ENCODE data around the gene ZNF836. TPM values are rescaled to one million over a fixed set of nuclear protein-coding genes. Genes with fewer than 3 reads are reported as not detected.
A peak's percentile ranks its signal among the peaks of the same experiment; 100 is the strongest.

The ZNF836 gene
- total RNA-seq, 1 donor from 2014 or later, result 4.8 TPM

DNA sequence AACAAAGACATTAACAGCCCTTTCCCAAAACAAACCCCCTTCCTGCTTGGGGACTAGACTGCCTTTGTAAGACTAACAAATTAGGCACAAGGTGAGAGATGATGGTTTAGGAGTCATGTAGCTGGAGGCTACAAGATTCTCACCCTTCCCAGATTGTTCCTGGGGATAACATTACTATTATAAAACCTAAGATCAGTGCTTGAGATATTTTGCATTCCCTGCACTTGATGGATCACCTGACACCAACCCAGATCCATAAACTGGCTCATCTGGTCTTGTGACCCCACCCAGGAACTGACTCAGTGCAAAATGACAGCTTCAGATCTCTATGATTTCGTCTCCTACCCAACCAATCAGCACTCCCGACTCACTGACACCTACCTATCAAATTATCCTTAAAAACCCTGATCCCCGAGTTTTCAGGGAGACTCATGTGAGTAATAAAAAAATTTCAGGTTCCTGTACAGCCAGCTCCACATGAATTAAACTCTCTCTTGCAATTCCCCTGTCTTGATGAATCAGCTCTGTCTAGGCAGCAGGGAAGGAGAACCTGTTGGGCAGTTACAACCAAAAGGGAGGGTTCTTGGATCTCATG is 29.3 kb downstream of the ZNF836 start:
- DNase-seq (ENCODE audit: low read depth), result no peak
- TF ChIP-seq, protein P1, sequence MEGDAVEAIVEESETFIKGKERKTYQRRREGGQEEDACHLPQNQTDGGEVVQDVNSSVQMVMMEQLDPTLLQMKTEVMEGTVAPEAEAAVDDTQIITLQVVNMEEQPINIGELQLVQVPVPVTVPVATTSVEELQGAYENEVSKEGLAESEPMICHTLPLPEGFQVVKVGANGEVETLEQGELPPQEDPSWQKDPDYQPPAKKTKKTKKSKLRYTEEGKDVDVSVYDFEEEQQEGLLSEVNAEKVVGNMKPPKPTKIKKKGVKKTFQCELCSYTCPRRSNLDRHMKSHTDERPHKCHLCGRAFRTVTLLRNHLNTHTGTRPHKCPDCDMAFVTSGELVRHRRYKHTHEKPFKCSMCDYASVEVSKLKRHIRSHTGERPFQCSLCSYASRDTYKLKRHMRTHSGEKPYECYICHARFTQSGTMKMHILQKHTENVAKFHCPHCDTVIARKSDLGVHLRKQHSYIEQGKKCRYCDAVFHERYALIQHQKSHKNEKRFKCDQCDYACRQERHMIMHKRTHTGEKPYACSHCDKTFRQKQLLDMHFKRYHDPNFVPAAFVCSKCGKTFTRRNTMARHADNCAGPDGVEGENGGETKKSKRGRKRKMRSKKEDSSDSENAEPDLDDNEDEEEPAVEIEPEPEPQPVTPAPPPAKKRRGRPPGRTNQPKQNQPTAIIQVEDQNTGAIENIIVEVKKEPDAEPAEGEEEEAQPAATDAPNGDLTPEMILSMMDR (IDR thresholded peaks at IDR 0.05; ENCODE audit: insufficient read depth, low read length, poor library complexity, severe bottlenecking), result no peak
- no peak overlapping the region for H3K4me3 ChIP-seq (ENCODE audit: low read depth, low read length)
- no peaks in the 10 kb centered on the region for H3K36me3 ChIP-seq (ENCODE audit: control insufficient read depth, insufficient read depth, low read length)
- no peaks in the 10 kb centered on the region for H3K27me3 ChIP-seq (ENCODE audit: control insufficient read depth, insufficient read depth, low read length)

DNA sequence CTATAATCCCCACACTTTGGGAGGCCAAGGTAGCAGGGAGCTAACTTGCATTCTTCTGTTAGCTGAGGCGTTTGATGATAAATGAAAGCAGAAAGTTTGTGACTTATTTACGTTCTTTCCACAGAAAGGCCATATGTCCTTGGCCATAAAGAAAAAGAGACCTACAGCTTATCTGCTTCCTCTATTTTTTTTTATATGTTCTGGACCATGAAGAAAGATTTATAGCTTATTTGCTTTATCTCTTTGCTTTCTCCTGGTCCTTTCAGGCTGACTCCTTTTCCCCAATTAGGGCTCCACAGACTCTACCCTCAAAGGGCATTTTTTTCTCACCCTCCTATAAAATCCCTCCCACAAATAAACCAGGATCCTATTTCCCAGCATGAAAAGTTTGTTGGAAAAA is 30.2 kb downstream of the ZNF836 start:
- DNase-seq (ENCODE audit: low read depth), result no peak
- no peak overlapping the region for H3K4me3 ChIP-seq (ENCODE audit: low read depth, low read length)
- TF ChIP-seq, protein P1 (IDR thresholded peaks at IDR 0.05; ENCODE audit: insufficient read depth, low read length, poor library complexity, severe bottlenecking), result no peak

DNA sequence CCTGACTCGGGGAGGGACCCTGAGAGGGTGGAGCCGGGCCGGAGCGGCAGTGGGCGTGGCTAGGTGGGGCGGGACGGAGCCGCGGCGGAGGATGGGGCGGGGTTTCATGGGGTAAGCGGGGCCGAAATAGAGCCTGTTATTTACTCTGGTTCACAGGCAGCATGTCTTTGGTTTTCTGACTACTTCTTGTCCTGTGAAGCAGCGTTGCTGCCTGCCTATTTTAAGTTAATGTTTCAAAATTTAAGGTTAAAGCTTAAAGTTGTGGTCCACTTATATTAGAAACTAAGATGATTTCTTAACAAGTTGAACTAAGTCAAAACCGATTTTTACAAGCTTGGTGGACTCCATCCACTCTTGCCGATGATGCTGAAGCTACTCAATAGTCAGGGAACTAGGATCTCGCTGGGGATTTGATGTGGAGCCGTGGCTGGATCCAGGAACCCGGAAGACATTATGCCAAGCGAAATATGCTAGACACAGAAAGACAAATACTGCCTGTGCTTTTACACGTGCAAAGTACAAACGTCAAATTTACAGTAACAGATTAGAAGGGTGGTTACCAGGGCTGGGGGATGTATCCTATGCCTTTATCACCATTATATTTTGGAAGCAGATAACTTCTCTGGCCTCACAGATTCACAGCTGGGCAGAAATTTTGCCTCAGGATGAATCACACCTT is 31.2 kb downstream of the ZNF836 start:
- Histone ChIP-seq H3K4me3 (ENCODE audit: low read depth, low read length) (peak overlapping the region; percentile 21), H3K27me3 (ENCODE audit: control insufficient read depth, insufficient read depth, low read length) (no peaks in the 10 kb centered on the region), H3K36me3 (ENCODE audit: control insufficient read depth, insufficient read depth, low read length) (no peaks in the 10 kb centered on the region)
- TF ChIP-seq, protein P1 (IDR thresholded peaks at IDR 0.05; ENCODE audit: insufficient read depth, low read length, poor library complexity, severe bottlenecking), result no peak
- DNase-seq (ENCODE audit: low read depth), result no peak

More for the DNA sequence above, 30.2 kb downstream of the ZNF836 start:
- Histone ChIP-seq H3K27me3 (ENCODE audit: control insufficient read depth, insufficient read depth, low read length) (no peaks in the 10 kb centered on the region), H3K36me3 (ENCODE audit: control insufficient read depth, insufficient read depth, low read length) (no peaks in the 10 kb centered on the region)

DNA sequence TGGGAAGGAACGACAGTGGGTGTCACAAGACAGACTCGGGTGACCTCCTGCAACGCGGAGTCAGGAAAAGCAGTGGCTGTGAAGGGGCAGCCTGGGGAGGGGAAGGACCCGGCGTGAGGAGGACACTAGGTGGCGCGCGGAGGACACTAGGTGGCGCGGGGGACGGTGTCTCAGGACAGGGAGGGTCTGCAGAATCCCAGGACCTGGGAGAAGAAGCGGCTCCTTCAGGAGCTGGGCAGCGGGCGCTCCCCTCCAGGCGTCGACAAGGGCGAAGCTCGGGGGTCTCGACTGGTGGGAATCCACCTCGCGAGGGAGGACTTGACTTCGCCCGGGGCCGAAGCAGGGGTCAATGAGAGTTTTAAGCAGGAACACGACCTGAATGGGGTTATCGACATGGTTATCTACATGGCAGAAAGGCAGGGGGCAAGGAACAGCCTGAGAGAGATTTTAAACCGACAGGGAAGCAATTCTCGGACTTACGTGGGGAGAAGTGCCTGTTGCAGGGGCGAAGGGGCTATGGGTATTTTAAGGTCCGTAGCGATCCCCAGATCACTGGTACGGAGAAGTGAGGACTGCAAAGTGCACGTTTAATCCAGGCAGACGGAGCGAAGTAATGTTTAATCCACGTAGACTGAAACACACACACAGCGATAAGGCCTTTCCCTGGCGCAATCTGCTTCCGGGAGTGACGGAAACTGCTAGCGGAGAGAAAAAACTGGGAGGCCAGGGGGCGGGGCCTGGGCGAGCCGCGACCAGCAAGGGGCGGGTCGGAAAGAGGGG is 32.0 kb downstream of the ZNF836 start, which contains the start of gene ZNF616:
Gene ZNF616, minus strand, starts transcription at position 687 of the 780 bp plus-strand sequence. CDS start 9,426 bp downstream, outside the sequence.
- Histone ChIP-seq H3K4me3 (ENCODE audit: low read depth, low read length) (peak within 1 kb of the TSS; percentile 77), H3K27me3 (ENCODE audit: control insufficient read depth, insufficient read depth, low read length) (no peaks in the 10 kb centered on the region), H3K36me3 (ENCODE audit: control insufficient read depth, insufficient read depth, low read length) (no peaks in the 10 kb centered on the region)
- TF ChIP-seq, protein P1 (IDR thresholded peaks at IDR 0.05; ENCODE audit: insufficient read depth, low read length, poor library complexity, severe bottlenecking), result peak; percentile 83
- peak; percentile 43 for DNase-seq (ENCODE audit: low read depth)

DNA sequence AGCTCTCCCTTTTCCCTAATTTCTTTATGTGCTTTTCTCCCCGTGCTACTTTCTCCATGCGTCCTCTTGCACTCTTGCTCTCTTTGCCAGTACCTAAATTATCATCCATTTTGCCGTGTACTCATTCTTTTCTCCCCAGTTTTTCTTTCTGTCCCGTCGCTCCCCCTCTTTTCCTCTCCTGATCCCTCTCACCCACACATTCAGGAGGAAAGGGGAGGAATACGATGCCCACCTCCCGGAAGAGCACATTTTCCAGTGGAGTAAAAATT is 32.5 kb downstream of the ZNF836 start:
- Histone ChIP-seq H3K36me3 (ENCODE audit: control insufficient read depth, insufficient read depth, low read length) (no peaks in the 10 kb centered on the region), H3K27me3 (ENCODE audit: control insufficient read depth, insufficient read depth, low read length) (no peaks in the 10 kb centered on the region), H3K4me3 (ENCODE audit: low read depth, low read length) (peak overlapping the region; percentile 77)
- TF ChIP-seq, protein P1 (IDR thresholded peaks at IDR 0.05; ENCODE audit: insufficient read depth, low read length, poor library complexity, severe bottlenecking), result no peak
- DNase-seq (ENCODE audit: low read depth), result no peak

Data from kidney epithelial cell (primary cell).